HG03354 (cell line): ENCODE measurements around the gene TEC.

Source experiments
- ATAC-seq: cut with Tn5 transposase; IDR thresholded peaks from one replicate; pipeline ENCODE4 v1.9.1; 2021; ENCODE audit warnings: mild to moderate bottlenecking; ENCODE audit not compliant: unreplicated experiment, poor library complexity, severe bottlenecking

TEC gene

GRCh38 chr4:48108309-48109073, 161.1 kb downstream of the TEC start:
- no peak for ATAC-seq

- ATAC-seq = no peak
Measured at GRCh38 chr4:48105230-48105629, 164.4 kb downstream of the TEC start.

DNA sequence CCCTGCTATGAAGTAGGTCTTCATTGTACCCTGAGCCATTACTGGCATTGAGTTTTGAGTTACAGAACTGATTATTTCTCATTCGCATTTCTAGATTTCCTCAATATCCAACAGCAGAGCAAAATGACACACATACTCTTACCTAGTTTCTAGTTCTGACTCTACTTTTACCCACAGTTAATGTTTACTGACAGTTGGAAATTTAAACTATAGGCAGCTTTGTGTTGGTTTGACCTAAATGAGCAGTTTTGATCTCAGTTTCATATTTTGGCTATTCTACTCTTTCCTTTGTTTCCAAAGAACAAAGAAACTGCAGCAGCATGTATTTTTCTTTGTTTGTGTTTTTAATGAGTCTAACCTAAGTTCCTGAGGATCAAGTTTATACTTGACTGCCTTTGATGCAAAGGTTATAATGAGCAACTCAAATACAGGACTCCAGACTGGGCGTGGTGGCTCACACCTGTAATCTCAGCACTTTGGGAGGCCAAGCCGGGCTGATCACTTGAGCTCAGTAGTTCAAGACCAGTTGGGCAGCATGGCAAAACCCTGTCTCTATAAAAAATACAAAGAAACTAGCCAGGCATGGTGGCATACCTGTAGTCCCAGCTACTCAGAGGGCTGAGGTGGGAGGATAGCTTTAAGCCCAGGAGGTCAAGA, 166.0 kb downstream of the TEC start:
- ATAC-seq = peak; percentile 82

DNA sequence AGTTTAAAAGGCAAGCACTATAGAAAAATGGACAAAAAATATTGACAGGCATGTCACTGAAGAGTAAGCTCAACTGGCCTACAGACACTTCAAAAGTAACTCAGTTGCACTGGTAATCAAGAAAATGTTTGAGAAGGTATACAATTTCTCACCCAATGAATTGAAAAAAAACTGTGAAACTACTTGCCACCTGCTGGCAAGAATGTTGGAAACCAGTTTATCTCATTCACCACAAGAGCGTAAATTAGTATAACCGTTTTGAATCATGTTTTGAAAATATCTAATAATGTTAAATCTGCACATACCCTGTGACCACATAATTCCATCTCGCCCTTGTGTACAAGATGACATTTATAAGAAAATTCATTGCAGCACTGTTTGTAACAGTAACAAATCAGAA, 167.3 kb downstream of the TEC start:
- ATAC-seq = no peak

GRCh38 chr4:48100256-48100655, 169.4 kb downstream of the TEC start:
- no peak for ATAC-seq

GRCh38 chr4:48095441-48095840, 174.2 kb downstream of the TEC start:
- ATAC-seq = no peak

DNA sequence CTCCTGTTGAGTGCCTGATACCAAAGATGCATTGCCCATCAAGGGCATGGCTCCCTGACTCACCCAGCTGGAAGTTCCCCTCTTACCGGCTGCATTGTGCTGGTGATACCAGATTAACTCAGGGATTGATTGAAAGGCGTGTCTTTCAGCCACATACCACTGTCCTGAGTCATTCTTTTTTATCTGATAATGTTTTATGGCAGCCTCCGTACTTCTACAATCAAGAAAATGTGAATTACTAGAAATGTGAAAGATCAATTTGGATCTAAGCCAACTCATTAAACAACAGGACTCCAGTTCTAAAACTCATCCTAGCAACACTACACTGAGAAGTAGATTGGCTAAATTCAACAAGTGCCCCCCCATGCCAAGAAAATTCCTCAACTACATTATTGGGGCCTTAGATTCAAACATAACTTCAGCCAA, 175.6 kb downstream of the TEC start:
- no peak for ATAC-seq

- ATAC-seq = no peak
Measured at GRCh38 chr4:48090621-48091020, 179.0 kb downstream of the TEC start.

- no peak for ATAC-seq
Measured at GRCh38 chr4:48085821-48086589, 183.6 kb downstream of the TEC start.
